Hypothalamus (tissue), 51 donors: Measurements from ENCODE around the gene COL27A1.
A peak's percentile ranks its signal among the peaks of the same experiment; 100 is the strongest.

Experiments
- DNase-seq, 51 donors: peaks; one replicate each; lab custom pipeline; 2025; lab: John Stamatoyannopoulos, UW

The COL27A1 gene

GRCh38 chr9:114141553-114142402, 13.6 kb upstream of the COL27A1 start:
- DNase-seq: no peak

GRCh38 chr9:114143234-114143633, 12.1 kb upstream of the COL27A1 start:
- DNase-seq: no peak

- no peak for DNase-seq
Observed at GRCh38 chr9:114146735-114147134, 8.6 kb upstream of the COL27A1 start.

GRCh38 chr9:114149181-114149580, 6.2 kb upstream of the COL27A1 start:
- no peak for DNase-seq

GRCh38 chr9:114149765-114150340, 5.5 kb upstream of the COL27A1 start:
- no peak for DNase-seq

GRCh38 chr9:114150608-114151007, 4.7 kb upstream of the COL27A1 start:
- DNase-seq: no peak

GRCh38 chr9:114151426-114151956, 3.8 kb upstream of the COL27A1 start:
- peak in 3 of 51 donors; percentile 11 to 21 (median 15) for DNase-seq

GRCh38 chr9:114153761-114154599, 1.4 kb upstream of the COL27A1 start:
- DNase-seq: peak in 1 of 51 donors; percentile 12

GRCh38 chr9:114154600-114155102, 686 bp upstream of the COL27A1 start:
- no peak for DNase-seq

- peak in 4 of 51 donors; percentile 37 to 53 (median 43) for DNase-seq
Observed at GRCh38 chr9:114155995-114156656, 789 bp downstream of the COL27A1 start.

GRCh38 chr9:114156657-114157421, 1.5 kb downstream of the COL27A1 start:
- peak in 19 of 51 donors; percentile 10 to 59 (median 28) for DNase-seq

- peak in 1 of 51 donors; percentile 7 for DNase-seq
Observed at GRCh38 chr9:114157516-114158176, 2.3 kb downstream of the COL27A1 start.

GRCh38 chr9:114158482-114159130, 3.3 kb downstream of the COL27A1 start:
- DNase-seq: no peak

- DNase-seq: no peak
Observed at GRCh38 chr9:114159691-114160090, 4.4 kb downstream of the COL27A1 start.

GRCh38 chr9:114161513-114161912, 6.2 kb downstream of the COL27A1 start:
- no peak for DNase-seq

GRCh38 chr9:114163517-114163951, 8.2 kb downstream of the COL27A1 start:
- no peak for DNase-seq

GRCh38 chr9:114164191-114164794, 9.0 kb downstream of the COL27A1 start:
- no peak for DNase-seq
